Measurements from ENCODE around the gene KRT84. TPM values are rescaled to one million over a fixed set of nuclear protein-coding genes. Genes with fewer than 3 reads are reported as not detected.

KRT84 gene
- total RNA-seq, 2 experiments from 2014 or later: not detected

- Histone ChIP-seq H3K4me2 (ENCODE audit: low read length) (no peak overlapping the region), H3K9me2 (ENCODE audit: insufficient read depth, low read length) (no peaks in the 10 kb centered on the region), H4K20me1 (ENCODE audit: insufficient read depth, low read length) (no peaks in the 10 kb centered on the region), H3K4me3 (ENCODE audit: low read depth, low read length, poor library complexity, severe bottlenecking) (no peak overlapping the region), H3K27ac (ENCODE audit: low read depth, low read length, poor library complexity, severe bottlenecking) (no peak overlapping the region), H3K4me1 (ENCODE audit: insufficient read depth, low read length, poor library complexity, severe bottlenecking) (no peaks in the 10 kb centered on the region), H3K79me2 (ENCODE audit: insufficient read depth, low read depth, low read length) (no peaks in the 10 kb centered on the region), H3K36me3 (ENCODE audit: insufficient read depth, low read length) (no peaks in the 10 kb centered on the region), H2AFZ (ENCODE audit: low read length) (no peak overlapping the region), H3K9me3 (ENCODE audit: low read length) (no peaks in the 10 kb centered on the region)
- BruUV-seq (replicated peaks): no TSS peak
- no peak for TF ChIP-seq EZH2phosphoT487 (IDR thresholded peaks at IDR 0.05; ENCODE audit: borderline replicate concordance, low read depth, low read length)
- no peak for TF ChIP-seq CTCF (conservative IDR thresholded peaks at IDR 0.05; ENCODE audit: low read length)
- ChIA-PET POLR2A (interaction anchor here (1.4 kb wide), 1 partner anchor 12 kb away, joined by 3 read pairs; no protein-coding TSS in a partner anchor), CTCF (ENCODE audit: unreplicated experiment) (no interaction called here)
- intact Hi-C loops (cut with micrococcal nuclease; ENCODE audit: unreplicated experiment): no loop called here
- no peak for DNase-seq (ENCODE audit: low spot score)
Observed at GRCh38 chr12:52401926-52402325, 16.5 kb upstream of the KRT84 start.

GRCh38 chr12:52401526-52401925, 16.1 kb upstream of the KRT84 start:
- H3K4me2 ChIP-seq (ENCODE audit: low read length): no peak overlapping the region
- H2AFZ ChIP-seq (ENCODE audit: low read length): no peak overlapping the region
- H3K9me3 ChIP-seq (ENCODE audit: low read length): no peaks in the 10 kb centered on the region
- intact Hi-C loops (cut with micrococcal nuclease; ENCODE audit: unreplicated experiment): no loop called here
- H4K20me1 ChIP-seq (ENCODE audit: insufficient read depth, low read length): no peaks in the 10 kb centered on the region
- H3K4me3 ChIP-seq (ENCODE audit: low read depth, low read length, poor library complexity, severe bottlenecking): no peak overlapping the region
- TF ChIP-seq CTCF (conservative IDR thresholded peaks at IDR 0.05; ENCODE audit: low read length): no peak
- TF ChIP-seq EZH2phosphoT487 (IDR thresholded peaks at IDR 0.05; ENCODE audit: borderline replicate concordance, low read depth, low read length): no peak
- H3K36me3 ChIP-seq (ENCODE audit: insufficient read depth, low read length): no peaks in the 10 kb centered on the region
- no peak overlapping the region for H3K27ac ChIP-seq (ENCODE audit: low read depth, low read length, poor library complexity, severe bottlenecking)
- no peaks in the 10 kb centered on the region for H3K79me2 ChIP-seq (ENCODE audit: insufficient read depth, low read depth, low read length)
- no TSS peak for BruUV-seq (replicated peaks)
- H3K9me2 ChIP-seq (ENCODE audit: insufficient read depth, low read length): no peaks in the 10 kb centered on the region
- no peaks in the 10 kb centered on the region for H3K4me1 ChIP-seq (ENCODE audit: insufficient read depth, low read length, poor library complexity, severe bottlenecking)
- no peak for DNase-seq (ENCODE audit: low spot score)
- ChIA-PET CTCF (ENCODE audit: unreplicated experiment) (no interaction called here), POLR2A (interaction anchor here (1.4 kb wide), 1 partner anchor 12 kb away, joined by 3 read pairs; no protein-coding TSS in a partner anchor)

GRCh38 chr12:52400906-52401305, 15.5 kb upstream of the KRT84 start:
- no TSS peak for BruUV-seq (replicated peaks)
- Histone ChIP-seq H3K4me1 (ENCODE audit: insufficient read depth, low read length, poor library complexity, severe bottlenecking) (no peaks in the 10 kb centered on the region), H3K4me3 (ENCODE audit: low read depth, low read length, poor library complexity, severe bottlenecking) (no peak overlapping the region), H3K27ac (ENCODE audit: low read depth, low read length, poor library complexity, severe bottlenecking) (no peak overlapping the region), H4K20me1 (ENCODE audit: insufficient read depth, low read length) (no peaks in the 10 kb centered on the region), H2AFZ (ENCODE audit: low read length) (no peak overlapping the region), H3K36me3 (ENCODE audit: insufficient read depth, low read length) (no peaks in the 10 kb centered on the region), H3K9me3 (ENCODE audit: low read length) (no peaks in the 10 kb centered on the region), H3K4me2 (ENCODE audit: low read length) (no peak overlapping the region), H3K9me2 (ENCODE audit: insufficient read depth, low read length) (no peaks in the 10 kb centered on the region), H3K79me2 (ENCODE audit: insufficient read depth, low read depth, low read length) (no peaks in the 10 kb centered on the region)
- no peak for DNase-seq (ENCODE audit: low spot score)
- POLR2A ChIA-PET: interaction anchor here (1.4 kb wide), 1 partner anchor 13 kb away, joined by 3 read pairs; no protein-coding TSS in a partner anchor
- CTCF ChIA-PET (ENCODE audit: unreplicated experiment): no interaction called here
- intact Hi-C loops (cut with micrococcal nuclease; ENCODE audit: unreplicated experiment): no loop called here
- no peak for TF ChIP-seq EZH2phosphoT487 (IDR thresholded peaks at IDR 0.05; ENCODE audit: borderline replicate concordance, low read depth, low read length)
- no peak for TF ChIP-seq CTCF (conservative IDR thresholded peaks at IDR 0.05; ENCODE audit: low read length)
